Activated T-cell treated with anti-CD3 and anti-CD28 coated beads for 24 hours (primary cell): Measurements from ENCODE around the gene CSRP2.

Source experiments
- DNase-seq: peaks from one replicate; pipeline ENCODE4 v3.0.0-alpha.2; 2020; ENCODE audit warnings: low read depth

Gene CSRP2

DNA sequence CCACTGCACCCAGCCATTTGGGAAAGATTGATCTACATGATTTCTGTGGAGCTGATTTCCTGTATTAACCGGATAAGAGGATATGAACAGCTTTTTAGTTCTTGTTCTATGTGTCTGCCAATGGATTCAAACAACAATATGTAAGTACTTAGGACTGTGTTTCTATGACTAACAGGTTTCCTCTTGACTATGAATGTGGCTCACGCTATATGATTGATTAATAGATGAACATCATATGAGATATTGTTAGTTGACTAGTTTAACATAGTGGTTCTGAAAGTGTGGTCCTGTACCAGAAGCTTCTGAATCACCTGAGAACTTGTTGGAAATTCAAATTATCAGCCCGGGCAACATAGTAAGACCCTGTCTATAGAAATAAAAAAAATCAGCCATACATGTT, 12.8 kb upstream of the CSRP2 start:
- no peak for DNase-seq

GRCh38 chr12:76890151-76891143, 11.6 kb upstream of the CSRP2 start:
- peak; percentile 46 for DNase-seq

DNA sequence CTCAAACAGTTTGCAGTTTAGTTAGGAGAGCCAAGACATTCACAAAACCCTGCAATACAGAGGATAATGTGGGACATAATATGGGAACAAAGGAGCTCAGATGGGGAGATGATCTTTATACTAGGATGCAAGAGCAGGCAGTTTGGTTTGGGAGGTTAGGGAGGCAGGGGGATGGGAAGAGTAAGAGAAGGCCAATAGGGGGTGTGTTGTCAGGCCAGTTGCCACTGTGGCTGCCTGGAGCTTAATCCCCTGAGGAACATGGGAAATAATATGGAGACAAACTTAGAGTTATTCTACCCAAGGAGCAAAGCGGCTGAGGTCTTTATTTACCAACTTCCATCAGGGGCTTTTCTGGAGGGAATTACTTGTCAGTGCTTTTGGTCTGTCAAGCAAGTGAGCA, 10.0 kb upstream of the CSRP2 start:
- DNase-seq = no peak

- DNase-seq = no peak
These were observed 5.0 kb upstream of the CSRP2 start for GRCh38 chr12:76883811-76884210.

GRCh38 chr12:76883151-76883550, 4.3 kb upstream of the CSRP2 start:
- no peak for DNase-seq

- no peak for DNase-seq
These were observed 3.5 kb upstream of the CSRP2 start for GRCh38 chr12:76882367-76882766.

DNA sequence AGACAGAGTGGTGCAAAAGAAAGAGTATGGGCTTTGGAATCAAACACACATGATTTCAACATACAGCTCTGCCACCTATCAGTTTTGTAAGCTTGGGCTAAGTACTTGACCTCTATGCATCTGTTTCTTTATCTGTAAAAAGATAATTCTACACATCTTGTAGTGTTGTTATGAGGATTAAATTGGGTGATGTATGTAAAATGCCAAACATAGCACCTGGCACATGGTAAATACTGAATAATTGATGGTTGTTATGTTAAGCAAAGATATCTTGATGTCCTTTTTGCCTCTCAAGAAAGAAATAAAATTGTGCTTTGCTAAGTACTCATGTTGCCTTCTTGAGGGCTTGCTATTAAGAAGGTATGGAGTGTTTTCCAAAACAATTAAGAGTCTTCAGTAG, 2.3 kb upstream of the CSRP2 start:
- DNase-seq = no peak

- no peak for DNase-seq
These were observed 1.8 kb upstream of the CSRP2 start for GRCh38 chr12:76880519-76881023.

GRCh38 chr12:76879710-76880518, 1.1 kb upstream of the CSRP2 start:
- DNase-seq = no peak

GRCh38 chr12:76878099-76878898, 520 bp downstream of the CSRP2 start:
- DNase-seq = no peak

GRCh38 chr12:76876696-76877229, 2.1 kb downstream of the CSRP2 start:
- no peak for DNase-seq

GRCh38 chr12:76874491-76875190, 4.2 kb downstream of the CSRP2 start:
- DNase-seq = no peak

DNA sequence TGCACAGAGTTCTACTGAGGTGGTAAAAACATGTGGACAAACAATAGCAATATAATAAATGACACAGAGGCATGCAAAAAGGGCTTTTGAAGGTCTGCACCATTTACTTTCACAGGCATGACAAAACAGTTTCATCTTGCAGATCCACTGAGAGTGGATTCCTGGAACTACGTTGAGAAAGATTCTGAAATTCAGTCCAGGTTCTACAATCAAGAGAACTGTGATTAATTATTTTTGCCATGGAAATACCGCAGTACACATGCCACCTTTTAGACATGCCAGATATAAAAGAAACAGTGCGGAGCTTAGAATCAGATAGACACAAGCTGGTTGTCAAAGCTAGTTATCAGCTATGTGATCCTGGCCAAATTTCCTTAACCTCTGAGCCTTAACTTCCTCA, 4.8 kb downstream of the CSRP2 start:
- no peak for DNase-seq

DNA sequence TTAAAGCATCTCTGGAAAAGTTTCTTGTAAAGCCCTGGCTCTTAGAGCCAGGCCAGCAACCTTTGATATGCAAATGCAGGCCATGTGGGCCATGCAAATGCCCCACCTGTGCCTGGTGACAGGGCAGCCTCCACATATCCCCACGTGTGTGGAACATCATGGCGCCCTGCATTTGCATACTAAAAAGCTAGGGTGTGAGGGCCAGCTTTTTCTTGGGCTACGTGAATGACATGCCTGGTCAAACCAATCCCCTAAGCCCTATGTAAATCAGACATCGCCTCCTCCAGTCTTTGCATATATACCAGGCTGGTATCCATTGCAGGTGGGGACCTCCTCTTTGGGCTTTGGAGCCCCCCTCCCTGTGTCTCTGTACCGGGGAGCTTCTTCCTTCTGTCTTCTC, 6.4 kb downstream of the CSRP2 start:
- no peak for DNase-seq

DNA sequence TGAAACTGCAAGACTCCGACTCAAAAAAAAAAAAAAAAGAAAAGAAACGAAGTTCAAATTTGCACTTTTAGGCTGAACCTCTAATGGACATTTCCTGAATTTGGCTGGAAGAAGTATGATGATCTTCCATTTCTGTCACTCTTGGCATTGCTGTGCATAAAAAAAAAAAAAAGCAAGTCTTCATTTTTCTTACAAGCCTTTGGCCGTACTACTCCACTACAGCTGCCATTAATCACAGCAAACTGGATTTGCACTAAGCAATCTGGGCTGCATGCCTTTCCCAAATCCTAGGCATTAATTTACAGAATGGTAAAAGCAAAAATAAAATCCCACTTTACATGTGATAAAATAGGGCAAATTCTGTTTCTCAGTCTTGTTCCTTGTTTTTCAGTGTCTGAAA, 7.1 kb downstream of the CSRP2 start:
- no peak for DNase-seq

DNA sequence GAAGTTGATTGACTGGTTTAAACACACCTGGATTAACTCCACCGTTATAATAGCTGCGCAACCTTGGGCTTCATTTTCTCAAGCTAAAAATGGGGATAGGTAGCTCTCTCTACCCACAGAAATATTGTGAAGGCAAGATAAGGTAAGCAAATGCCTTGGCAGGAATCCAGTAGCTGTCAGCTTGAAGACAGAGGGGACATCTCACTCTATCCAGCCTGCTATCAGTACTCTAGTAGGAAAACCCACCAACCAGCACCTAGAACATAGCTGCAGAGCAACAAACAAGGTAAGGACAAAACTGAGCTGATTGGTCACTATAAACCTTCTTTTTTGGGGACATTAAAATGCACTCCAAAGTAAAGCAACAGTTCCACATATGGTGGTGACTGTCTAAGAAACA, 7.7 kb downstream of the CSRP2 start:
- DNase-seq = no peak

GRCh38 chr12:76866726-76867125, 12.1 kb downstream of the CSRP2 start:
- DNase-seq = no peak

DNA sequence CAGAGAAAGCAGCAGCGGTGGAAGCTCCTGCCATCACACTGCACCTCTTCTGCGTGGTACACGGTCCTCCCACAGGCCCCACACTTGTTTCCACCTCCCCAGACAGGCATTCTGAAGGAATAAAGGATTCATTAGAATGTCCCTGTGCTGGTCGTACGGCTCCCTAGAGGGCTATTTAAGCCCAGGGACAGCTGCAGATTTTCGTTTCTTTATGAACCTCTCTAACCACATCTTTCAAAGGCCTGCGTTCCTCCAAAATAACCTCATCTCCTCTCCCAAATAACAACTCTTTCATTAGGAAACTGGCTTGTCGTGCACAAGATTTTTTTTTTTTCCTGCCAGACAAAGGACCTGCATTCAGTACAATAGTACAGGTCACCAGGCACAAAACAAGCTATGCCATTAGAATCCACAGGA, 12.7 kb downstream of the CSRP2 start:
- no peak for DNase-seq

GRCh38 chr12:76864791-76865400, 13.9 kb downstream of the CSRP2 start:
- DNase-seq = no peak

GRCh38 chr12:76863837-76864236, 15.0 kb downstream of the CSRP2 start:
- DNase-seq = no peak
